Small intestine (tissue), 7 donors: ENCODE measurements around the gene CHTOP. TPM values are rescaled to one million over a fixed set of nuclear protein-coding genes. Genes with fewer than 3 reads are reported as not detected.

Experiments
- DNase-seq, 2 donors: peaks; one replicate each; pipeline versions ENCODE4 v3.0.0 to v3.0.0-alpha.2; 2013
- FAIRE-seq: peaks from 2 replicates; lab custom pipeline; 2012; peaks lifted over from hg19 to GRCh38; lab: Jason Lieb, UNC
- H3K27ac ChIP-seq, 3 donors: one replicate each; pipeline ENCODE4 v1.5.1; 2013; ENCODE audit warnings: low read length in 2 of 3, mild to moderate bottlenecking in 2 of 3, control low read depth in 1 of 3, inconsistent platforms in 1 of 3, low read depth in 1 of 3, moderate library complexity in 1 of 3
- H3K27me3 ChIP-seq, 3 donors: one replicate each; pipeline ENCODE4 v1.6.1; 2013; ENCODE audit warnings: low read length in 3 of 3, inconsistent platforms in 1 of 3; ENCODE audit not compliant: control insufficient read depth in 3 of 3, insufficient read depth in 3 of 3
- H3K36me3 ChIP-seq, 3 donors: one replicate each; pipeline ENCODE4 v1.6.1; 2013; ENCODE audit warnings: low read length in 3 of 3, inconsistent platforms in 1 of 3, low read depth in 1 of 3, mild to moderate bottlenecking in 1 of 3, moderate library complexity in 1 of 3; ENCODE audit not compliant: control insufficient read depth in 3 of 3, insufficient read depth in 2 of 3
- H3K4me1 ChIP-seq, 3 donors: one replicate each; pipeline ENCODE4 v1.6.1; 2013; ENCODE audit warnings: low read length in 2 of 3, inconsistent platforms in 1 of 3, low read depth in 1 of 3, mild to moderate bottlenecking in 1 of 3, moderate library complexity in 1 of 3; ENCODE audit not compliant: control insufficient read depth in 3 of 3, insufficient read depth in 2 of 3
- H3K4me3 ChIP-seq, 3 donors: one replicate each; pipeline ENCODE4 v1.5.1; 2013; ENCODE audit warnings: low read length in 3 of 3, control low read depth in 1 of 3, inconsistent platforms in 1 of 3, low read depth in 1 of 3, mild to moderate bottlenecking in 1 of 3, moderate library complexity in 1 of 3
- H3K9me3 ChIP-seq, 2 donors: one replicate each; pipeline ENCODE4 v1.6.1; 2013; ENCODE audit warnings: low read depth in 1 of 2, low read length in 1 of 2; ENCODE audit not compliant: control insufficient read depth in 2 of 2, insufficient read depth in 1 of 2
- WGBS, 3 donors: extraction: QIAGEN DNeasy Blood & Tissue Kit; methylation state at CpG; one replicate each; pipeline ENCODE4 v1.1.7; 2013; 5-methylcytosine and 5-hydroxymethylcytosine counted together
- polyA plus RNA-seq, 4 donors: library from polyadenylated mRNA; stranded (reverse) in 3 of 4; unstranded in 1 of 4; fragments of 200-250 nt in 3 of 4; fragments of 120-200 nt in 1 of 4; gene quantifications; one replicate each; pipeline versions ENCODE4 v1.2.1 to v1.2.3, GENCODE V29; 2013
- donor health status: healthy with polysubstance abuse.
- donor health status: control.
- donor health status: control.
- donor health status: Bipolar disorder and iron deficiency.
- donor health status: healthy.

The CHTOP gene
- polyA plus RNA-seq, 4 donors, result 40.3 to 98.4 (median 49.4) TPM

- Histone ChIP-seq H3K4me1 (peaks cover 0 to 16% (median 0%) of the 10 kb centered on the region in 3 donors), H3K4me3 (no peak overlapping the region), H3K36me3 (peaks cover 20 to 58% (median 26%) of the 10 kb centered on the region in 3 donors), H3K9me3 (no peaks in the 10 kb centered on the region), H3K27ac (no peak overlapping the region), H3K27me3 (no peaks in the 10 kb centered on the region)
- DNase-seq (no peak), FAIRE-seq (no peak)
- WGBS, 3 donors, result 86 to 91% (median 88%) methylated on average over 11 of the region's 11 CpGs
Observed at GRCh38 chr1:153642161-153642560, 8.3 kb downstream of the CHTOP start.

GRCh38 chr1:153643100-153643499, 9.2 kb downstream of the CHTOP start:
- H3K36me3 ChIP-seq, result peaks cover 18 to 60% (median 26%) of the 10 kb centered on the region in 3 donors
- H3K4me1 ChIP-seq, result peaks cover 0 to 10% (median 0%) of the 10 kb centered on the region in 3 donors
- H3K27ac ChIP-seq, result no peak overlapping the region
- 90 to 94% (median 92%) methylated on average over 11 of the region's 11 CpGs for WGBS, 3 donors
- H3K9me3 ChIP-seq, result no peaks in the 10 kb centered on the region
- H3K4me3 ChIP-seq, result no peak overlapping the region
- H3K27me3 ChIP-seq, result no peaks in the 10 kb centered on the region
- no peak for FAIRE-seq
- no peak for DNase-seq

- DNase-seq, result peak in 1 of 2 donors; percentile 61
Observed at GRCh38 chr1:153643816-153644215, 9.9 kb downstream of the CHTOP start.

GRCh38 chr1:153646672-153647345, 12.9 kb downstream of the CHTOP start:
- no peak for FAIRE-seq
- peaks cover 10 to 36% (median 17%) of the 10 kb centered on the region in 3 donors for H3K36me3 ChIP-seq
- WGBS, 3 donors, result 84 to 92% (median 89%) methylated on average over 4 to 5 of the region's 5 CpGs
- no peak overlapping the region for H3K27ac ChIP-seq
- no peaks in the 10 kb centered on the region for H3K9me3 ChIP-seq
- no peak overlapping the region for H3K4me3 ChIP-seq
- DNase-seq, result no peak
- peaks cover 0 to 17% (median 0%) of the 10 kb centered on the region in 3 donors for H3K4me1 ChIP-seq
- no peaks in the 10 kb centered on the region for H3K27me3 ChIP-seq

More at GRCh38 chr1:153643816-153644215, 9.9 kb downstream of the CHTOP start:
- Histone ChIP-seq H3K9me3 (no peaks in the 10 kb centered on the region), H3K27ac (no peak overlapping the region), H3K27me3 (no peaks in the 10 kb centered on the region), H3K4me1 (peaks cover 0 to 7% (median 0%) of the 10 kb centered on the region in 3 donors), H3K36me3 (peaks cover 15 to 55% (median 26%) of the 10 kb centered on the region in 3 donors), H3K4me3 (no peak overlapping the region)
- FAIRE-seq, result no peak

- FAIRE-seq, result no peak
- no peak overlapping the region for H3K4me3 ChIP-seq
- H3K36me3 ChIP-seq, result peaks cover 10 to 31% (median 14%) of the 10 kb centered on the region in 3 donors
- no peaks in the 10 kb centered on the region for H3K9me3 ChIP-seq
- peaks cover 0 to 17% (median 0%) of the 10 kb centered on the region in 3 donors for H3K4me1 ChIP-seq
- 51 to 55% (median 54%) methylated on average over 2 of the region's 2 CpGs for WGBS, 3 donors
- no peak for DNase-seq
- no peaks in the 10 kb centered on the region for H3K27me3 ChIP-seq
- no peak overlapping the region for H3K27ac ChIP-seq
Observed at GRCh38 chr1:153647346-153647714, 13.5 kb downstream of the CHTOP start.

GRCh38 chr1:153648000-153648643, 14.3 kb downstream of the CHTOP start:
- WGBS, 3 donors, result 81 to 88% (median 86%) methylated on average over 10 of the region's 10 CpGs

GRCh38 chr1:153649137-153649862, 15.4 kb downstream of the CHTOP start:
- no peak overlapping the region for H3K27ac ChIP-seq
- peaks cover 0 to 19% (median 0%) of the 10 kb centered on the region in 3 donors for H3K4me1 ChIP-seq
- no peaks in the 10 kb centered on the region for H3K9me3 ChIP-seq
- no peak overlapping the region for H3K4me3 ChIP-seq
- 15 to 46% (median 45%) methylated on average over 3 of the region's 3 CpGs for WGBS, 3 donors
- H3K27me3 ChIP-seq, result no peaks in the 10 kb centered on the region
- H3K36me3 ChIP-seq, result peaks cover 5 to 25% (median 10%) of the 10 kb centered on the region in 3 donors
- FAIRE-seq (no peak), DNase-seq (no peak)

More at GRCh38 chr1:153648000-153648643, 14.3 kb downstream of the CHTOP start:
- H3K4me3 ChIP-seq, result no peak overlapping the region
- H3K9me3 ChIP-seq, result no peaks in the 10 kb centered on the region
- H3K27ac ChIP-seq, result no peak overlapping the region
- peaks cover 10 to 28% (median 11%) of the 10 kb centered on the region in 3 donors for H3K36me3 ChIP-seq
- DNase-seq, result no peak
- no peak for FAIRE-seq
- H3K4me1 ChIP-seq, result peaks cover 0 to 24% (median 0%) of the 10 kb centered on the region in 3 donors
- H3K27me3 ChIP-seq, result no peaks in the 10 kb centered on the region

- no peak for DNase-seq
- no peak for FAIRE-seq
- Histone ChIP-seq H3K4me1 (peaks cover 0 to 19% (median 0%) of the 10 kb centered on the region in 3 donors), H3K9me3 (no peaks in the 10 kb centered on the region), H3K4me3 (no peak overlapping the region), H3K27me3 (no peaks in the 10 kb centered on the region), H3K27ac (no peak overlapping the region), H3K36me3 (peaks cover 3 to 23% (median 8%) of the 10 kb centered on the region in 3 donors)
- WGBS, 3 donors, result 60 to 89% (median 63%) methylated on average over 2 of the region's 2 CpGs
Observed at GRCh38 chr1:153649863-153650235, 16.0 kb downstream of the CHTOP start.
